ENCODE results near the gene CST8. TPM values are rescaled to one million over a fixed set of nuclear protein-coding genes. Genes with fewer than 3 reads are reported as not detected.

Gene CST8
- total RNA-seq, 2 experiments from 2014 or later = not detected

GRCh38 chr20:23526850-23527249, 35.9 kb downstream of the CST8 start:
- POLR2A ChIA-PET = no interaction called here
- Mint-ChIP-seq H3K27ac (no peak overlapping the region), H3K4me3 (no peak overlapping the region), H3K9me3 (ENCODE audit: low read depth) (peaks cover 14% of the 10 kb centered on the region), H3K36me3 (ENCODE audit: low read depth) (peaks cover 3% of the 10 kb centered on the region), H3K27me3 (peaks cover 6% of the 10 kb centered on the region), H3K4me1 (peaks cover 6% of the 10 kb centered on the region)
- CTCF ChIA-PET = no interaction called here
- no peak for ATAC-seq
- intact Hi-C loops (cut with DNase I, micrococcal nuclease) = no loop called here
- DNase-seq = no peak

GRCh38 chr20:23528867-23529431, 38.0 kb downstream of the CST8 start:
- intact Hi-C loops (cut with DNase I, micrococcal nuclease) = no loop called here
- H3K4me1 Mint-ChIP-seq = peaks cover 6% of the 10 kb centered on the region
- peaks cover 3% of the 10 kb centered on the region for H3K36me3 Mint-ChIP-seq (ENCODE audit: low read depth)
- ATAC-seq = no peak
- no peak overlapping the region for H3K4me3 Mint-ChIP-seq
- ChIA-PET POLR2A (no interaction called here), CTCF (no interaction called here)
- peak; percentile 9 for DNase-seq
- peaks cover 6% of the 10 kb centered on the region for H3K27me3 Mint-ChIP-seq
- H3K9me3 Mint-ChIP-seq (ENCODE audit: low read depth) = peaks cover 14% of the 10 kb centered on the region
- no peak overlapping the region for H3K27ac Mint-ChIP-seq

- Mint-ChIP-seq H3K27me3 (peaks cover 6% of the 10 kb centered on the region), H3K4me1 (peaks cover 6% of the 10 kb centered on the region)
- CTCF ChIA-PET = interaction anchor here (0.6 kb wide), 2 partner anchors 202 to 1974 kb away, joined by 3 read pairs; no protein-coding TSS in a partner anchor
These were observed 40.1 kb downstream of the CST8 start for GRCh38 chr20:23530937-23531567.

GRCh38 chr20:23532533-23532932, 41.6 kb downstream of the CST8 start:
- Mint-ChIP-seq H3K4me1 (peaks cover 6% of the 10 kb centered on the region), H3K27ac (no peak overlapping the region), H3K4me3 (no peak overlapping the region), H3K9me3 (ENCODE audit: low read depth) (peaks cover 11% of the 10 kb centered on the region), H3K36me3 (ENCODE audit: low read depth) (no peaks in the 10 kb centered on the region), H3K27me3 (peaks cover 3% of the 10 kb centered on the region)
- DNase-seq (no peak), ATAC-seq (peak; percentile 47)
- ChIA-PET CTCF (no interaction called here), POLR2A (no interaction called here)
- intact Hi-C loops (cut with DNase I, micrococcal nuclease) = no loop called here

More at GRCh38 chr20:23530937-23531567, 40.1 kb downstream of the CST8 start:
- Mint-ChIP-seq H3K9me3 (ENCODE audit: low read depth) (peaks cover 14% of the 10 kb centered on the region), H3K4me3 (no peak overlapping the region), H3K36me3 (ENCODE audit: low read depth) (peaks cover 3% of the 10 kb centered on the region), H3K27ac (no peak overlapping the region)
- peak; percentile 19 for ATAC-seq
- no peak for DNase-seq
- intact Hi-C loops (cut with DNase I, micrococcal nuclease) = no loop called here
- POLR2A ChIA-PET = no interaction called here

GRCh38 chr20:23533161-23533560, 42.2 kb downstream of the CST8 start:
- ATAC-seq (no peak), DNase-seq (no peak)
- POLR2A ChIA-PET = no interaction called here
- H3K27ac Mint-ChIP-seq = no peak overlapping the region
- H3K9me3 Mint-ChIP-seq (ENCODE audit: low read depth) = peaks cover 8% of the 10 kb centered on the region
- CTCF ChIA-PET = no interaction called here
- H3K4me3 Mint-ChIP-seq = no peak overlapping the region
- intact Hi-C loops (cut with DNase I, micrococcal nuclease) = no loop called here
- peaks cover 3% of the 10 kb centered on the region for H3K27me3 Mint-ChIP-seq
- peaks cover 6% of the 10 kb centered on the region for H3K4me1 Mint-ChIP-seq
- H3K36me3 Mint-ChIP-seq (ENCODE audit: low read depth) = no peaks in the 10 kb centered on the region

GRCh38 chr20:23534801-23535593, 44.1 kb downstream of the CST8 start:
- Mint-ChIP-seq H3K27me3 (peaks cover 14% of the 10 kb centered on the region), H3K36me3 (ENCODE audit: low read depth) (no peaks in the 10 kb centered on the region), H3K4me1 (peaks cover 3% of the 10 kb centered on the region), H3K9me3 (ENCODE audit: low read depth) (no peaks in the 10 kb centered on the region), H3K4me3 (no peak overlapping the region), H3K27ac (no peak overlapping the region)
- CTCF ChIA-PET = no interaction called here
- POLR2A ChIA-PET = no interaction called here
- no peak for ATAC-seq
- intact Hi-C loops (cut with DNase I, micrococcal nuclease) = no loop called here
- DNase-seq = no peak

GRCh38 chr20:23536328-23536974, 45.5 kb downstream of the CST8 start:
- DNase-seq = no peak
- Mint-ChIP-seq H3K27ac (no peak overlapping the region), H3K27me3 (peaks cover 17% of the 10 kb centered on the region), H3K36me3 (ENCODE audit: low read depth) (no peaks in the 10 kb centered on the region), H3K4me1 (no peaks in the 10 kb centered on the region), H3K9me3 (ENCODE audit: low read depth) (no peaks in the 10 kb centered on the region), H3K4me3 (no peak overlapping the region)
- ATAC-seq = no peak
- intact Hi-C loops (cut with DNase I, micrococcal nuclease) = no loop called here
- ChIA-PET CTCF (interaction anchor here (0.5 to 0.6 kb wide), 2 partner anchors 33 to 76 kb away, joined by 3 read pairs; no protein-coding TSS in a partner anchor), POLR2A (no interaction called here)

- intact Hi-C loops (cut with DNase I, micrococcal nuclease) = no loop called here
- Mint-ChIP-seq H3K9me3 (ENCODE audit: low read depth) (no peaks in the 10 kb centered on the region), H3K27me3 (peaks cover 20% of the 10 kb centered on the region), H3K4me1 (no peaks in the 10 kb centered on the region), H3K36me3 (ENCODE audit: low read depth) (no peaks in the 10 kb centered on the region), H3K4me3 (no peak overlapping the region), H3K27ac (no peak overlapping the region)
- ChIA-PET POLR2A (no interaction called here), CTCF (no interaction called here)
- no peak for ATAC-seq
- no peak for DNase-seq
These were observed 46.1 kb downstream of the CST8 start for GRCh38 chr20:23537030-23537429.

- Mint-ChIP-seq H3K27me3 (peaks cover 26% of the 10 kb centered on the region), H3K36me3 (ENCODE audit: low read depth) (no peaks in the 10 kb centered on the region), H3K27ac (no peak overlapping the region), H3K4me1 (no peaks in the 10 kb centered on the region), H3K4me3 (no peak overlapping the region), H3K9me3 (ENCODE audit: low read depth) (no peaks in the 10 kb centered on the region)
- ChIA-PET CTCF (interaction anchor here (0.5 to 1.2 kb wide), 2 partner anchors 66 to 391 kb away, joined by 3 read pairs; no protein-coding TSS in a partner anchor), POLR2A (no interaction called here)
- DNase-seq = no peak
- ATAC-seq = no peak
- intact Hi-C loops (cut with DNase I, micrococcal nuclease) = no loop called here
These were observed 49.7 kb downstream of the CST8 start for GRCh38 chr20:23540624-23541023.

GRCh38 chr20:23541330-23541729, 50.4 kb downstream of the CST8 start:
- no peak overlapping the region for H3K4me3 Mint-ChIP-seq
- H3K27me3 Mint-ChIP-seq = peaks cover 26% of the 10 kb centered on the region
- ChIA-PET POLR2A (no interaction called here), CTCF (no interaction called here)
- H3K36me3 Mint-ChIP-seq (ENCODE audit: low read depth) = no peaks in the 10 kb centered on the region
- DNase-seq (no peak), ATAC-seq (no peak)
- H3K27ac Mint-ChIP-seq = no peak overlapping the region
- intact Hi-C loops (cut with DNase I, micrococcal nuclease) = no loop called here
- no peaks in the 10 kb centered on the region for H3K4me1 Mint-ChIP-seq
- H3K9me3 Mint-ChIP-seq (ENCODE audit: low read depth) = no peaks in the 10 kb centered on the region

GRCh38 chr20:23541776-23542175, 50.9 kb downstream of the CST8 start:
- H3K4me3 Mint-ChIP-seq = no peak overlapping the region
- H3K9me3 Mint-ChIP-seq (ENCODE audit: low read depth) = no peaks in the 10 kb centered on the region
- ChIA-PET POLR2A (no interaction called here), CTCF (no interaction called here)
- H3K27me3 Mint-ChIP-seq = peaks cover 26% of the 10 kb centered on the region
- H3K4me1 Mint-ChIP-seq = no peaks in the 10 kb centered on the region
- no peaks in the 10 kb centered on the region for H3K36me3 Mint-ChIP-seq (ENCODE audit: low read depth)
- H3K27ac Mint-ChIP-seq = no peak overlapping the region
- ATAC-seq (no peak), DNase-seq (no peak)
- intact Hi-C loops (cut with DNase I, micrococcal nuclease) = no loop called here
